HG02642 (cell line): ENCODE results near the gene TIGD3.
A peak's percentile ranks its signal among the peaks of the same experiment; 100 is the strongest.
"Not testable (repeated sequence)": the region's sequence is repeated elsewhere in the genome, so short reads cannot be mapped to it uniquely, and the experiment has no call there.

Experiments
- ATAC-seq: cut with Tn5 transposase; IDR thresholded peaks from one replicate; pipeline ENCODE4 v1.9.1; 2021; ENCODE audit warnings: mild to moderate bottlenecking; ENCODE audit not compliant: unreplicated experiment, poor library complexity

The TIGD3 gene

DNA sequence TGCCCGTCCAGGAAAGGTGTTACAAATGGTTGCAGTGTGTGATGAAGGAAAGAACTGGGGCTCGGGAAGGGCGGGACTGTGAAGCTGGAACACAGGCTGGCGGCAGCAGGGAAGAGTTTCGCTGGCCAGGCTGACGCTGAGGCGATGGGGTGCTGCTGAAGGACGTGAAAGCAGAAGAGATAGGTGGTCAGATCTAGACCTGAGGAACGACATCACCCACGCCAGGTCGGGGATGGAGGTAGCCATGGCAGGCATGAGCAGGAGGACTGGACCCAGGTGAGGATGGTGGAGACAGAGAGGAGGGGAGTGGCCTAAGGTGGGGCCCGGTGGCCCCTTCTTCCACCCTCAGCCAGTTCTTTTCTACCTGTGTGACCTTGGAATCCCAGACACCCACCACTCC lies 30.7 kb upstream of the TIGD3 start:
- no peak for ATAC-seq

DNA sequence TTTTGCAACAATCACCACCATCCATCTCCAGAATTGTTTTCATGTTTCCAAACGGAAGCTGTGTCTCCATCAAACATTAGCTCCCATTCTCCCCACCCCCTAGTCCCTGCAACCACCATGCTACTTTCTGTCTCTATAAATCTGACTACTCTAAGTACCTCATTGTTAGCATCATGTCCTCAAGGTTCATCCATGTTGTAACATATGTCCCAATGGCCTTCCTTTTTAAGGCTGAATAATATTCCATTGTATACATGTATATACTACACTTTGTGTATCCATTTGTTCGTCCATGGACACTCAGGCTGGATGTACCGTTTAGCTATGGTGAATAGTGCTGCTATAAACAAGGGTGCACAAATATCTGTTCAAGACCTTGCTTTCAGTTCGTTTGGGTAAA lies 29.1 kb upstream of the TIGD3 start:
- ATAC-seq, result no peak

DNA sequence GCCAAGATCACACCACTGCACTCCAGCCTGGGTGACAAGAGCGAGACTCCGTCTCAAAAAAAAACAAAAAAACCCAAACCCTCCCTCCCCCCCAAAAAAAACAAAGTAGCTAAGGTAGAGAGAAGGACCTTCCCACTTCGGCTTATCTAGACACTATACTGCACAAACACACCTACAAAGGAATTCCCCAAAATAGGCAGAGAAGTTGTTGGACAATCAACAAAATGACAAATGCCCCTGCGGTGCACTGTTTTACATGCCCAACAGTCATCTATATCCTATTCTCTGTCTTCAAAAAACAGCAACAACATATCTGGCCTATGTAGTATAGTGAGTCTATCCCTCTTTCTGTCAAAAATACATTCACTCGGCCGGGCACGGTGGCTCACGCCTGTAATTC lies 27.5 kb upstream of the TIGD3 start:
- no peak for ATAC-seq

DNA sequence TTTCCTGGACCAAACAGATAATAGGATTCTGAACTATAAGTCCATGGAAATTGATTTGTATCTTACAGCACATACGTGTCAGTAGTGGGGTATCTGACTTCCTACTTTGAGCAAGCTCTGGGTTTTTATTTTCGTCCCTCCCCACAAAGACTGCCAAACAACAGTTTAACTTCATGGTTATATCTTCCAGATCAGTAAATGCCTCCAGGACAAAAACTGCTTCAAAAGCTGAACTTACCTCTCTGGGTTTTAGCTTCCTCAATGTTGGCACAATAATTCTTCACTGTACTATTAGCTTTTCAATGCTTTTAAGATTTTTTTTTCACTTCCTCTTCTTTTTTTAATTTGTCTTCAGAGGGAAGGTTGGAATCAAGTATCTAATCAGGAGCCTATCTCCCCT lies 25.1 kb upstream of the TIGD3 start:
- no peak for ATAC-seq

DNA sequence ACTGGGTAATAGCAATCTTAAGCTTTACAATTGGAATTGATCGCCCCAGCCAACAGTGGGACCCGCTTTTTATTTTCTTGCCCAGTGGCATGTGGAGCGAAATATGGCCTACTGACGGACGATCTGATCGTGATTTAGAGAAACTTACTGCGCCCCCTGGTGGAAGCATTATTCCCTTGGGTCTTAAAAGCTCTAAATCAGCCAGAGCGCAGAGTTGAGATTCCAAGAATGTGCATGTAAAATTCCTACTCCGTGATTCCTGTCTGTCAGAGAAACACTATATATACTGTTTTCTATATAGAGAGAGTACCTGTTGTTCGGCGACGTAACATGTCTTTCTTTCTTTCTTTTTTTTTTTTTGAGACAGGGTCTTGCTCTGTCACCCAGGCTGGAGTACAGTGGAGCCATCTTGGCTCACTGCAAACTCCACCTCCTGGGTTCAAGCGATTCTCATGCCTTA lies 24.6 kb upstream of the TIGD3 start:
- no peak for ATAC-seq

DNA sequence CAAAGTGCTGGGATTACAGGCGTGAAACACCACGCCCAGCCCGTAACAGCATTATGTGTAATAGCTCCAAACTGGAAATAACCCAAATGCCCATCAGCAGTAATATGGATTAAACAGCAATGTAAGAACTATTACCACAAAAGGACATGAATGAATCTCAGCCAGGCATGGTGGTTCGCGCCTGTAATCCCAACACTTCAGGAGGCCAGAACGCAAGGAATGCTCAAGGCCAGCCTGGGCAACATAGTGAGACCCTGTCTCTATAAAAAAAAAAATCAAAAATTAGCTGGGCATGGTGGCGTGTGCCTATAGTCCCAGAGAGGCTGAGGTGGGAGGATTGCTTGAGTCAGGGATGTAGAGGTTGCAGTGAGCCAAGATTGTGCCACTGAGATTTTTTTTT lies 24.0 kb upstream of the TIGD3 start:
- no peak for ATAC-seq

DNA sequence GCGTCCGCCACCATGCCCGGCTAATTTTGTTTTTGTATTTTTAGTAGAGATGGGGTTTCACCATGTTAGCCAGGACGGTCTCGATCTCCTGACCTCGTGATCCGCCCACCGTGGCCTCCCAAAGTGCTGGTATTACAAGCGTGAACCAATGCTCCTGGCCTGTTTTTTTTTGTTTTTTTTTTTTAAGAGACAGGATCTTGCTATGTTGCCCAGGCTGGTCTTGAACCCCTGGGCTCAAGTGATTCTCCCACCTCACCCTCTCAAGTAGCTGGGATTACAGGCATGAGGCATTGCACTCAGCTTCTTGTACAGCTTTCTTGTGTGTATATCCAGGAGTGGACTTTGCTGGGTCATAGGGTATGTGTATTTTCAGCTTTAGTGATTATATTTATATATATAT lies 22.0 kb upstream of the TIGD3 start:
- ATAC-seq, result not testable (repeated sequence)

DNA sequence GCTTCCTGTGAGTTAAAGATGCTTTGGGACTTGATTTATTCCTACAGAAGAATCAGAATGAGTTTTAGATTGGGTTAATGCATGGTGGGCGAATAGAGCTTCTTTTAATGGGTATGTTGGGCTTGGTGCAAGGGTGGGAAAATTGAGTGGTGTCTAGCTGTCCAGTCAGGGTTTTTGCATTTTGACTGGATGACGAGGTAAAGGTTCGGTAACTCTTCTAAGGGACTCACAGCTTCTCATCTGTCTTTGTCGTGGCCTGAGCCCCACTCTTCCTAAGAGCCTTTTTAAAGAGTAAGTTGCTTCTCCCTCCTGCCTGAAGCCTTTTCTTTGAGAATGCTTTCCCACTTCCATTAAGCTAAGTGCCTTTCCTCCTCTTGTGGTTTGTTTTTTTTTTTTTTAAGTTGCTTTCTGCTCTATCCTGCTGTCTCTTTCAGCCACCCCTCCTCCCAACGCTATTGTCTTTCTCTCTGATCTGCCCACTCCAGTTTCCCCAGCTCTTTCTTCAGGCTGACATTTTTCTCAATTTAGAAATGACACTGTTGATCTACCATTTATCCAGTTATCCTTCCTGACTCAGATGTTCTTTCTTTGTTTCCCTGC lies 19.8 kb upstream of the TIGD3 start:
- no peak for ATAC-seq

DNA sequence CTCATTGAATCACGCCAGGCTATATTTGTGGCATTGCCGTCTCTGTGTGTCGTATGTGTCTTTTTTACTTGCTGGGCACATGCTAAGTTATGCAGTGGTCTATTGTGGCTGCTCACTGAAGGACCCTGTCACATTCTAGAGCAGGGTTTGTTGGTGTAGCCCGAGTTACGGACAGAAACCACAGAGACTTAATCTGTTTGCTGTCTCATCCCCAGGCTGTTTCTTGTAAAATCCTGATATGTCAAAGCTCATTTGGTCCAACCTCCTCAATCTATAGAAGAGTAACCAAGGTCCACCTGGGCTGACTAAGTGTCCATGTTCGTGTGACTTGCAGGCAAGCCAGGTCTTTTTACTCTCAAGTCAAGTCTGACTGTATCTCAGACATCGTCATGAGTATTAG lies 15.9 kb upstream of the TIGD3 start:
- no peak for ATAC-seq

DNA sequence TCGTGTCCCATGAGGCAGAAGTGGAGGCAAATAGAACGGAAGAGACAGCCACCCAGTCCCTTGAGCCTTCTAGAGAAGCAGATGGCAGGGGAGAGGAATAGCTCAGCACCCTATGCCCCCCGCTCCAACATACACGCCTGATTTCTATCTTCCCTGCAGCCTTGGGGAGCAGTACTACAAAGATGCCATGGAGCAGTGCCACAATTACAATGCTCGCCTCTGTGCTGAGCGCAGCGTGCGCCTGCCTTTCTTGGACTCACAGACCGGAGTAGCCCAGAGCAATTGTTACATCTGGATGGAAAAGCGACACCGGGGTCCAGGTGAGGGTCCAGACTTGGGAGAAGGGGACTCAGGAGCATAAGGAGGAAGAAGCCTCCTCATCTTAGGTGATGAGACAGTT lies 14.3 kb upstream of the TIGD3 start:
- no peak for ATAC-seq

DNA sequence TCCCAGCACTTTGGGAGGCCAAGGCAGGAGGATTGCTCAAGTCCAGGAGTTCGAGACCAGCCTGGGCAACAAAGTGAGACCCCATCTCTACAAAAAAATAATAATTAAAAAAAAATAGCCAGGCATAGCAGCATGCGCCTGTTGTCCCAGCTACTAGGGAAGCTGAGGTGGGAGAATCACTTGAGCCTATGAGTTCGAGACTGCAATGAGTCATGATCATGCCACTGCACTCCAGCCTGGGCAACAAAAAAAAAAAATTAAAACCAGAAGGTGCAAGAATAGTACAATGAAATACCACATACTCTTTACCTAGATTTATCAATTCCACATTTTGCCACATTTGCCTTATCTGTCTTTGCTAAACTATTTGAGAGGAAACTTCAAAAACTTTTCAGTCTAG lies 12.7 kb upstream of the TIGD3 start:
- no peak for ATAC-seq

DNA sequence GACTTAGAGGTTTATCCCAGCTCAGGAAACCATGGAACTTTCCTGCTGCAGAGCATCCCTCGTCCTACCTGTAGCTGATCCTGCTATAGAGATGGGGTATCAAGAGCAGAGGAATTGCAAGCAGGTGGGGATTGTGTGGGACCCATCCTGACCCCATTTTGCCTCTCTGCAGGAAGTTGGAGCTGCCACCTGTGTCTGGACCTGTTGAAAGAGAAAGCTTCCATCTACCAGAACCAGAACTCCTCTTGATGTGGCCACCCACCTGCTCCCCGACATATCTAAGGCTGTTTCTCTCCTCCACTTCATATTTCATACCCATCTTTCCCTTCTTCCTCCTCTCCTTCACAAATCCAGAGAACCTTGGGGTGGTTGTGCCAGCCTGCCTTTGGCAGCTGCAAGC lies 3.0 kb upstream of the TIGD3 start:
- ATAC-seq, result no peak

DNA sequence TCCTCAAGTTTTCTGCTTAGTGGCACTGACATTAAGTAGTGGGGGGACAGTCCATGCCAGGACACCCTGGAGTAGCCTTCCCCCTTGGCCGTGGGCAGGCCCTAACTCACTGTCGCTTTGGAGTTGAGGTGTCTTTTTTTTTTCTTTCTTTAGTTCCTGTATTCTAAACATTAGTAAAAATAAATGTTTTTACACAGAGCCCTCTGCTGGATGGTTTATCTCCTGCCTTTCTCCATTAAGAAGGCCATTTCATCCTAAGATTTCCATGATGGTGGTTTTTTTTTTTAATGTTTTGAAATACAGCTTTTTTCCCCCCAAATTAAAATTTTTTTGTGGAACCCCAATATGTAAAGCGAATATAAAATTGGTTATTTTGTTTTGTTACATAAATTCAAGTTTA lies 1.8 kb upstream of the TIGD3 start:
- ATAC-seq, result no peak

DNA sequence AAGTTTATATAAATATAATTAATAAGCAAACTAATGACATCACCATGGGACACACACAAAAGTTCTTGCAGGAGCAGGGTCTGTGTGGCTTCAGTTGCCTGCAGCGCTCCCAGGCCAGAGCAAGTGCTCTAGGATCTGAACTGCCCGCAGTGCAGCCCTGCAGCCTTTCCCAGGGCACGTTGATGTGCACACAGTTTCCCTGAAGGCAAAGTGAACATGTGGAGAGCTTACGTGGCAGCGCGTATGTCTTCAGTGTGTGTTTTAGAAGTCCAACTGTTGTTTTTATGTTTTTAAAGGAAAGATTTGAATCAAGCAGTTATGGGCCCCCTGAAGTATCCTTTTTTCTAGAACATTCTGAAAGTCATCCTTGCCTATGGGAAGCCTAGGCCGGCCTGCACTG lies 1.2 kb upstream of the TIGD3 start:
- no peak for ATAC-seq

DNA sequence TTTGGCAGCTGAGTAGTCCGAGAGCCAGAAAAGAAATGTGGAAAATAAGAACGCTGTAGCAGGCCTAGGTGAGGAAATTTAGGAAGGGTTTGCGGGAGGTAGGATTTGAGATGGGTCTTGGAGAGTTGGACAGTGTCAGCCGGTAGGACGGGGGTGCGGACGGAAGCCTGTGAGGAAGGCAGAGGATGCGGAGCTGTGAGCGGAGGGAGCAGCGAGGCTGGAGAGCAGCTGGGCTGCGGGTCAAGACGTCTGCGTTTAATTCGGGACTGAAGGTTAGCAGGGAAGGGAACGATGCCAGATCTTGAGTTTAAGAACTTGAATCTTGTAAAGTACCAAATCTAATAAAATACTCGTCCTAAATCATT lies 669 bp upstream of the TIGD3 start:
- ATAC-seq, result no peak

DNA sequence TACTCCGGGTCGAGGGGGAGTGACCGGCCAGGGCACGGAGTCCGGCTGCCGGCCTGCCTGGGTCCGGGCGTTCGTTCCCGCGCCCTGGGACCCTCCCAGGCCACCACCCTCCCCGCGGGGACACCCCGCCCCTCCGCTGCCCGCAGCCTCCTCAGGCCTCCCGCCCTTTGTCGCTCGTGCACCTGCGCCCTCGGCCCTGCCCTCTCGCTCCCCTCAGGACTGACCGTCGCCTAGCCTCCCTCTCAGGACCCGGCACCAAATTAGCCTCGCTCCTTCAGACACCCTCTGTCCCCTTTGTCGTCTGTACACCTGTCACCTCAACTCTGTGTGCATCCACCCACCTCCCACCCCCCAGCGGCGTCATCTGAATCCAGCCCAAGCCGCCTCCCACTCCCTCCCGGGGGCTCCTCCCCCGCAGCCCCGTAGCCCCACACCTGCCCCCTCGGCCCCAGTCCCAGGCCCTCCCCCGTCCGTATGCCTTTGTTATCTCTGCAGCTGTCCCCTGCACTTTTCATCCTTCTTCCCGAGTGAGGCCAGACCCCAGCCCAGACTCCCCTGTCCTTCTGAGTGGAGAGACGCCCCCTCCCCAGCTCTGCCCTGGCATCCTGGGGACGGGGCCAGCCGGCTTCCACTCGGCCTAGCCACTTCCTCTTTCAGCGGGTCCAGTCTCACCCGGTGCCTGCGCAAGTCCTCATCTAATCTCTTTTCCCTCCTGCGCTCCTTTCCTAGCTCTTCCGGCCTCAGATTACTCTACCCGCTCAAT lies 643 bp downstream of the TIGD3 start:
- ATAC-seq, result peak; percentile 31

DNA sequence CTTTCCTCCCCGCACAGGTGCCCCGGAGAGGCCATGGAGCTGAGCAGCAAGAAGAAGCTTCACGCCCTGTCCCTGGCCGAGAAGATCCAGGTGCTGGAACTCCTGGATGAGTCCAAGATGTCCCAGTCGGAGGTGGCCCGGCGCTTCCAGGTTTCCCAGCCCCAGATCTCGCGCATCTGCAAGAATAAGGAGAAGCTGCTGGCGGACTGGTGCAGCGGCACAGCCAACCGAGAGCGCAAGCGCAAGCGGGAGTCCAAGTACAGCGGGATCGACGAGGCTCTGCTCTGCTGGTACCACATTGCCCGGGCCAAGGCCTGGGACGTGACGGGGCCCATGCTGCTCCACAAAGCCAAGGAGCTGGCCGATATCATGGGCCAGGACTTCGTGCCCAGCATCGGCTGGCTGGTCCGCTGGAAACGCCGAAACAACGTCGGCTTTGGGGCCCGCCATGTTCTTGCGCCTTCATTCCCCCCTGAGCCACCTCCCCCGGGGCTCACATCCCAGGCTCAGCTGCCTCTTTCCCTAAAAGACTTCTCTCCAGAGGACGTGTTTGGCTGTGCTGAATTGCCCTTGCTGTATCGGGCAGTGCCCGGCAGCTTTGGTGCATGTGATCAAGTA lies 1.3 kb downstream of the TIGD3 start:
- ATAC-seq, result no peak

DNA sequence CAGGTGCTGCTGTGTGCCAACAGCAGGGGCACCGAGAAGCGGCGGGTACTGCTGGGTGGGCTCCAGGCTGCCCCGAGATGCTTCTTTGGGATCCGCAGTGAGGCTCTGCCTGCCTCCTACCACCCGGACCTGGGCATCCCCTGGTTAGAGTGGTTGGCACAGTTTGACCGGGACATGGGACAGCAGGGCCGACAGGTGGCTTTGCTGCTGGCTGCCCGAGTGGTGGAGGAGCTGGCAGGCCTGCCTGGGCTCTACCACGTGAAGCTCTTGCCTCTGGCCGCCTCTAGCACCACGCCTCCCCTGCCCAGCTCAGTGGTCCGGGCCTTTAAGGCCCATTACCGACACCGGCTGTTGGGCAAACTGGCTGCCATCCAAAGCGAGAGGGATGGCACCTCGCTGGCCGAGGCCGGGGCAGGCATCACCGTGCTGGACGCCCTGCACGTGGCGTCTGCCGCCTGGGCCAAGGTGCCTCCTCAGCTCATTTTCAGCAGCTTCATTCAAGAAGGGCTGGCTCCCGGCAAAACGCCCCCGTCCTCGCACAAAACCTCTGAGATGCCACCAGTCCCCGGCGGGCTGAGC lies 1.9 kb downstream of the TIGD3 start:
- ATAC-seq, result no peak

DNA sequence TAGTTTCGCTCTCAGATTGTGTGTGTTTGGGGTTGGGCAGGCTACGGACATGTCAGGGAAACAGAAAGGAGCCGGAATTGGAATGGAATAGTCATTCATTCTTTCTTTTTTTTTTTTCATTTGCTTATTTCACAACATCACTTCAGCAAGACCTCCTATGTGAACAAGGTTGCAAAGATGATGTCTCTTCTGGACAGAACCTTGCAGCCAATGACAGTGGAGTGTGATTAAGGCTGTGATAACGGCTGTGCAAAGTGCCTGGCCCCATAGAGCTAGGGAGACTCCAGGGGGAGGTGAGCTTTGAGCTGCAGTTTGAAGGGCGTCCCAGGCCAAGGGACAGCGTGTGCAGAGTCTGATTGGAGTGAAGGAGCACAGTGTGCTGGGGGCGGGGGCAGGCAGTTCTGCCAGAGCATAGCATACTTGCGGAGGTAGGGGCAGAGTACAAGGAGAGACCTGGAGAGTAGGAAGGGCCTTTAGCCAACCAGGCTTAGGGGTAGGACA lies 3.4 kb downstream of the TIGD3 start:
- ATAC-seq, result no peak

DNA sequence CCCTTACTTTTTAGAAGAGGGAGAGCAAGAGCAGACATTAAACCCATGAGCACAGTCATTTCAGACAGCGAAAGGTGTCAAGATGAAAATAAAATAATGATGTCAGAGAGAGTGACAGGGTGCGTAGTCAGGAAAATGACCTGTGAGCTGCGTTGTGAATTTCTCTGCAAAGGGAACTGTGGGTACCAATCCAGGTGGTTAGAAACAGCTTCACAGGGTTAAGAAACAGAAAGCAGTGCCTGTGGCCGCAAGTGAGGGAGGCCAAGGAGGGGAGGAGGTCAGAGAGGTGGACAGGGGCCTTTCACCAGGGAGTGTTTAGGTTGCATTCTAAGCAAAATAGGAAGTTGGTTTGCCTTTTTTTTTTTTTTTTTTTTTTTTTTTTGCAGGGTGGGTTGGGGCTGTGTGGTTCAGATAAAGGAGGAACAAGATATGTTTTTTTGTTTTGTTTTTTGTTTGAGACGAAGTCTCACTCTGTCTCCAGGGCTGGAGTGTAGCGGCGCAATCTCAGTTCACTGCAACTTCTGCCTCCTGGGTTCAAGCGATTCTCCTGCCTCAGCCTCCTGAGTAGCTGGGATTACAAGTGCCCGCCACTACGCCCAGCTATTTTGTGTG lies 7.9 kb downstream of the TIGD3 start:
- ATAC-seq, result no peak

DNA sequence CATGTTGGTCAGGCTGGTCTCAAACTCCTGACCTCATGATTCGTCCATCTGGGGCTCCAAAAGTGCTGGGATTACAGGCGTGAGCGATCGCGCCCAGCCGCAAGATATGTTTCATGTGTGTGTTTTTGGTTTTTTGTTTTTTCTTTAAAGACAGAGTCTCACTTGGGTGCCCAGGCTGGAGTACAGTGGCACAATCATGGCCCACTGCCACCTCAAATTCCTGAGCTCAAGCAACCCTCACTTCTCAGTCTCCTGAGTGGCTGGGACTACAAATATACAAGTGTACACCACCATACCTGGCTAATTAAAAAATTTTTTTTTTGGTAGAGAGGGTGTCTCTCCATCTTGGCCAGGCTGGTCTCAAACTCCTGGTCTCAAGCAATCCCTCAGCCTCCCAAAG lies 8.4 kb downstream of the TIGD3 start:
- no peak for ATAC-seq
